Iris pigment epithelial cell (primary cell): ENCODE data around the gene LMNTD2.

Source experiments
- DNase-seq: peaks from one replicate; pipeline ENCODE4 v3.0.0-alpha.2; 2011; ENCODE audit warnings: low read depth

The LMNTD2 gene

GRCh38 chr11:560305-561147 lies at the start of gene LMNTD2, which contains the start of gene RASSF7:
Gene LMNTD2 (minus strand): TSS chr11:560738. CDS start chr11:560716, 22 bp downstream.
Gene RASSF7 (plus strand): TSS chr11:560970. CDS start chr11:561769, 799 bp downstream.
- peak; percentile 79 for DNase-seq

GRCh38 chr11:609341-609811 lies 48.8 kb upstream of the LMNTD2 start:
- no peak for DNase-seq

GRCh38 chr11:608791-609251 lies 48.3 kb upstream of the LMNTD2 start:
- DNase-seq: no peak

GRCh38 chr11:607971-608659 lies 47.6 kb upstream of the LMNTD2 start:
- DNase-seq: no peak

GRCh38 chr11:607020-607780 lies 46.7 kb upstream of the LMNTD2 start:
- no peak for DNase-seq

- DNase-seq: no peak
Observed at GRCh38 chr11:606245-606644, 45.7 kb upstream of the LMNTD2 start.

- no peak for DNase-seq
Observed at GRCh38 chr11:605286-606129, 45.0 kb upstream of the LMNTD2 start.

- no peak for DNase-seq
Observed at GRCh38 chr11:603154-603553, 42.6 kb upstream of the LMNTD2 start.

GRCh38 chr11:601573-602245 lies 41.2 kb upstream of the LMNTD2 start:
- no peak for DNase-seq

GRCh38 chr11:598005-598680 lies 37.6 kb upstream of the LMNTD2 start:
- DNase-seq: no peak

GRCh38 chr11:597166-597725 lies 36.7 kb upstream of the LMNTD2 start:
- DNase-seq: no peak

- DNase-seq: no peak
Observed at GRCh38 chr11:596374-596773, 35.8 kb upstream of the LMNTD2 start.

GRCh38 chr11:595400-595799 lies 34.9 kb upstream of the LMNTD2 start:
- DNase-seq: no peak

GRCh38 chr11:593347-593746 lies 32.8 kb upstream of the LMNTD2 start:
- no peak for DNase-seq

- no peak for DNase-seq
Observed at GRCh38 chr11:592918-593317, 32.4 kb upstream of the LMNTD2 start.

GRCh38 chr11:592501-592900 lies 32.0 kb upstream of the LMNTD2 start:
- DNase-seq: no peak

GRCh38 chr11:590997-591396 lies 30.5 kb upstream of the LMNTD2 start:
- DNase-seq: no peak

GRCh38 chr11:589798-590197 lies 29.3 kb upstream of the LMNTD2 start:
- no peak for DNase-seq

- peak; percentile 90 for DNase-seq
Observed at GRCh38 chr11:587978-588380, 27.4 kb upstream of the LMNTD2 start.

GRCh38 chr11:587546-587945 lies 27.0 kb upstream of the LMNTD2 start:
- DNase-seq: no peak
